CD1c-positive myeloid dendritic cell (primary cell): ENCODE results near the gene LRRFIP1.

Experiments used
- DNase-seq: peaks from one replicate; pipeline ENCODE4 v3.0.0-alpha.2; 2016; ENCODE audit errors: extremely low spot score

Gene LRRFIP1

DNA sequence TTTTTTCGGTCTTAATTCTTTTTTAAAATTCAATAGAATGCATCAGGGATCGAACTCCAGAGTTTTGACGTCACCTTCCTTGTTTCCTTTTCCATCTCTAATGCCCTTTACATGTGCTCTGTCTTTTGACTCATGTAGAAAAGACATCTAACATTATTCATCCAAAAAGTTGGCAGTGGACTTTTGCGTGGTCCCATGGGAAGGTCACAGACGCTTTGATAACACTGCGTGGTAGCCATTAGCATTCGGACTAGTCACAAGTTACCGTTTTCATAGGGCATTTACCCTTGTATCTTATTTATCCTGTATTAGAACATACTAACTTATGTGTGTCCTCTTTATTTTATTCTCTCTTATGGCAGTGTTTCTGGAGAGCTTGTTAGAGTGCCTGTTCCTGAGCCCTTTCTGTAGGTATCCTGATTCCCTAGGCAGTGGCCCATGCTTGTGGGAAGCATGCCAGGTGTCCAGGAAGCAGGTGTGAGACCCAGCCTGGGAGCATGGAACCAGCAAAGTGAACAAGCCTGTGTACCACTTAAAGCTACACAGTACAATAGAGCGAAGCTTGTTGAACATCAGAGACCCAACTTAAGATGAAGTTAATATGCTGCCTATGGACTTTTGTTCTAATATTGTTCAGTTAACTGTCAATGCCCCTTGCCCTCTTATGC, 97.6 kb downstream of the LRRFIP1 start:
- DNase-seq: no peak

DNA sequence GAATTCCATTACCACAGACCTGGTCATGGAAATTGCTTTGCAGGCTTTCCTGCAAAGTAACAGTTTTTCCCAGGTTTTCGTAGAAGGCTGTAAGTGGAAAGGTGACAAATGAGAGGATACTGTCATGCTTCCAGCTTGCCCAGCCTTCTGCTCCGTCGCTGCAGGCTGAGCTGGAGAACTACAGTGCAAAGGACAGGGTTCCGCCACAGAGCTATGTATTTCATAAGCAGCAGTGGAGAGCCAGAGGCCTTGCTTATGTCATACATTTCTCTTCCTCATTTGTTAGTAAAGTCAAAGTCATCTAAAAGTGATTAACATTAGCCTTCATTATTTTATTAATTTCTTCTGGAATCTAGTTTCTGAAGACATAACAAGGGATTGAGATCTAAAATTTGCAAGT, 98.3 kb downstream of the LRRFIP1 start:
- peak; percentile 87 for DNase-seq

DNA sequence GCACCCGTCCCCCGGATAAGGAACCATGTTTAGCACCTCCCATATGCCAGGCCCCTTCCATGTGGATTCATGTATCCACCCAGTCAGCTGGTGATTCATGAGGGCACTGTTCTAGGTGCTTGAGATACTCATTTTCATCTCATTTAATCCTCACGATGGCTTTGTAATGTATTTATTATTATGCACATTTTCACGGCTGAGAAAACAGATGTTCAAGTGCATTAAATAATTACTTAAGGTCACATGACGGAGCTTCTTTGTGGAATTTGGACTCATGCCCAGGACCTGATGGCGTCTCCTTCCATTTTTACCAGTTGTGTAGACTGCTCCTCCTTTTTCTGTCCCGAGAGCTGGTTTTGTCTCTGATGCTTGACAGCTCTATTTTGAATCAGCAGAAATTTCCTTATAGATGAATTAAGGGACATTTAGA, 99.0 kb downstream of the LRRFIP1 start:
- DNase-seq: peak; percentile 68

DNA sequence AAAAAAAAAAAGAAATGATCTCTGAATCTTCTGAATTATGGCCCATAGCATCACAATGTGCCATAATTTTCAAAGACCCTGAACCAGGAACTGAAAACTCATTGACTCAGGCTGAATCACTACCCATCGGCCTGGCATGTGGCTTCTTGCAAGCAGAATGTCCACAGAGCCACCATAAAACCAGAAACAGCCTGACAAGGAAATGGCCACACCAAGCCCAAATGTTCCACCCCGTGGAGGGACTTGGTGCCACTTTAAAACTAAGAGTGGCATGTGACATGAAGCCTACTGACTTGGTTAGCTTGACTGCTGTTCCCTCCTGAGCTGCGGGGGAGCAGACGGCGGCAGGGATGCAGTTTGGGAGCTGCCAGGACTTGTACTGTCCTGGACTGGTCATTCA, 100.0 kb downstream of the LRRFIP1 start:
- peak; percentile 92 for DNase-seq

DNA sequence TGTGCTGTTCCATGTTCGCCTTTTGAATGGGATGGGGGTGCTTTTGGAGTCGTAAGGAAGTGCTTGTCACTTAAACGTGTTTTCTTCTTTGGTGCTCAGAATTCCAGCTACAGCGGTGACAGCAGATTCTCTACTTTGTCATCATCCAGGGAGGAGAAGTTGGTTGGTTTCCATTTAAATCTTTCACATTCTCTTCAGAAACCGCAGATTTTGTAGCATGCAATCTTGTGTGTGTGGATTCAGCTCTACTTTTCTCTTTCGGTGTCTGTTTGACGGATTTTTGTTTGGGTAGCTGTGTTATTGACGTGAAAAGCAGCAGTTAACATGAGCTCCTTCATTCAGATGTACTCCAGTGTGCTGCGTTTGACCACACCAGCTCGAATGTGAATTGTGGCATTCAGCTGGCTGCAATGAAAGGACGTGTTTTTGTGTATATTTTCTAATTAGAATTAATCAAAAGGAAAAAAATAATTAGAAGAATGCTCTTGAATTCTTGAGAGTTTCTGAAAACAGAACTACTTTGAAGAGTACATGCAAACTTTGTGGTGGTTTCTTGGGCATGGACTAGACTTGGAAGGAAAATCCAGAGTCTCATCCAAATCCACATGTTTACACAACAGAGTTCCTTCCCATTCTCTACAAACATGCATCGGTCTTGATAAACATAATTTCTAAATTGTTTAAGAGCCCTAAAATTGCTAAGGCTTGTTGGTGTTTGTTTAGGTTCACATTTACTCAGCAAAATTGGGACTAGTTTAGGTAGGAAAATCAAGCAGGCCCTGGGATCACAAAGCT, 102.5 kb downstream of the LRRFIP1 start:
- DNase-seq: no peak

DNA sequence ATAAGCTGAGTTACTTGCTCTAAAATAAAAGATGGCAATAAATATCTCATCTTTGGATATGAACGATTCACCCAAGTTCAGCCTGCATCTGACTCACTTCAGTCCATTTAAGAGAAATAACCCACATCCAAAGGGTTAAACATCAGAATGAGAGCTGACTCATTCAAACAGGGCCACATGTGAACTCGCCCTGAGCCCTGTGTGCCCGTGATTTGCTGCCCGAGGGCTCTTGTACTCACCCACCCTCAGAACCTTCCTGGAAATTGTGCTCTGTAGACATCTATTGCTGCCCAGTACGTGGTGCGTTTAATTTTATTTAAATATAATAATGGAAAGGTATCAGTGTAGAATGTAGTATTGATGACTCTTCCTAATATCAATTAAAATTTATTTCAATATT, 104.3 kb downstream of the LRRFIP1 start:
- DNase-seq: peak; percentile 62

DNA sequence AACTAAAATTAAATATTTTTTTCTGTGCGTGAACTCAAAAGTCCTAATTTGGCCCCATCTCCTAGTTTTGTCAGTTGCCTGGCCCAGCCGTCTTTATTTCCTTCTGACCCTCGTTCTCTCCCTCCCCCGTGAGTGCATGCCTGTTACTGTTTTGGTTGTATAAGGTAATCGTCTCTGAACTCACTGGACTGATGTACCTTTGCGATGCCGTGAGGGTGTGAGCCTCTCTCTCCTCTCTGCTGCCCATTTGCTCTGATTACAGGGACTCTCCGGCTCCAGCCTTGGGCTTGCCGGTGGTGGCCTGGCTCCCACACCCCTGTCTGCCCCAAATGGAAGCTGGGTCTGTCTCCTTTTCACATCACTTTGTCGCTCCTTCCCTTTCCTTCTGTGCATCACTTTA, 104.7 kb downstream of the LRRFIP1 start:
- DNase-seq: no peak

DNA sequence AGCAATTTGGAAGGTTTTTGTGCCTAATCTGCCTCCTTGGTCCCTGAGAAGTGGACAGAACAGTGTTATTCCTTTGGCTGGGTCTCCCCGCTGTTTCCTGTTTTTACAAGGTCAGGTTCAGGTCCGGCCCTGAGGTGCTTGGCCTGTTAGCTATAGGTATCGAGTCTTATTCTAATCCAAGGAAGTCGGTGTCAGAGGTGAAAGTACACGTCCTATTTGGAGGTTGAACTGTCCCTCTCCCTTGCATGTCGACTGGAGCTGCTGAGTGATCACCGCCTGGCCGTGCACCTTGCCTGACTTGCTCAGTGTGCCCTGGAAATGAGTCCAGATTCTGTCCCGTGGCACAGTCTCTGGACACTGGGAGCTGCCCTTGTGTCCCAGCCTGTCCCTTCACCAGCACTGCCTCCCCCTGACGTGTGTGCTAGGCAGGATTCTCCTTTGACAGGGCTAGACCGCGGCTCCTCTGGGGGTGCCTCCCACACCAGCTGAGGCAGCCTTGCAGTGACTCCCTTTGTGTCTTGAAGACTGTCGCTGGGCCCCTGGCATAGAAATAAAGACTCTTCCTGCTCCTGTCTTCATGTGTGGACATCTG, 105.5 kb downstream of the LRRFIP1 start:
- no peak for DNase-seq

DNA sequence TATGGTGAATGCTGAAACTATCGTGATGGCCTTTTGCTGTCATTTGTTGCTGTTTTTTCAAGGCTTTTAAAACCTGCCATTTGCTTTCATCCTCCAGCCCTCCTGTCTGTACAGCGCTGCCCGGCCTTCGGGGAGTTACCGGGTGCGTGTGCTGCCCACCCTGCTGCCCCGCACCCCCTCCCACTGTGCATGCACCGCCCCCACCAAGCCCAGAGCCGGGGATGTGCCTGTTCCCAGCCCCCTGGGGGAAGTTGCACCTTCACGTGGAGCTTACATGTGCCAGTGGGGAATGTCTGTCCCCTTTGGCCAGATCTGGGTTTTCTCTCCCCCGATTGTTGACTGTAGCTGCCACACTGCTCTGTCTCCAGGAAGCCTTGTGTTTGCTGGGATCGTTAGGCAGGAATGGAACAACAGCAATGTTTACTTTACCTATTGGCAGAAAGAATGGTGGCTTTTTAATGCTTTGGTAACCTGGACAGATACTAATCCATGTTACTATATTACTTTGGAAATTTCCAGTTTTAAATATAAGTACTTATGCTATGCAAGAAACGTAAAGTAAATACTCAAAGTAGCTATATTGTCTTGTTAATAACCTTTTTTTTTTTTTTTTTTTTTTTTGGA, 106.4 kb downstream of the LRRFIP1 start:
- DNase-seq: no peak

DNA sequence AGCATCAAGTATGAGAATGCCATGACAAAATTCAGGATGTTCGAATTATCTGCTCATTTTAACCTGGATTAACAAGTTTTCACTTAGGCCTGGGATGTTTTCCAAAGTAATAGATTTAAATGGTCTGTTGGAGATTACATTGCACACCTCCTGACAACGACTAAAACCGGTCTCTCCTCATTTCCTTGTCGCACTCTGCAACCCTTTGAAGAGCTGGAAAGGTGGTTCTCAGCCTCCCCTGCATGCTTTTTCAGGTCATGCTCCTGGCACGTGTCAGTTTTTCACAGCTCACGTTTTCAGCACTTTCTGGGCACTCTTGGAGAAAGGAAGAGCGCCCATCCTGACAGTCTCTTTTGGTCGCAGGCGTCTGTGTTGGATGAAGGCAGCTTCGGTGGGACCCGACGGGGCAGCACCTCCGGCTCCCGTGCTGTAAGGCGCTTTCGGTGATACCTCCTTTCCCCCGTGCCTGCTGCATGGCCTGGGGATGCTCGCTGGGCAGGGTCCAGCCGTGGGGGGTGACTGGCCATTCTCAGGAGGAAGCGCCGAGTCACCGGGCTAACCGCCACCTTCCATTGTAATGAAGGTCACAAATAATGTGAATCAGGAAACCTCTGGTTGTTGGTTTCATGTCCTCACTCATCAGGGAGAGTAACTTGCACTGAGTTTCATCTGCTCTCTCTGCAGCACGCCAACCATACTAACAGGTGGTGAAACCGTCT, 107.7 kb downstream of the LRRFIP1 start:
- DNase-seq: no peak

DNA sequence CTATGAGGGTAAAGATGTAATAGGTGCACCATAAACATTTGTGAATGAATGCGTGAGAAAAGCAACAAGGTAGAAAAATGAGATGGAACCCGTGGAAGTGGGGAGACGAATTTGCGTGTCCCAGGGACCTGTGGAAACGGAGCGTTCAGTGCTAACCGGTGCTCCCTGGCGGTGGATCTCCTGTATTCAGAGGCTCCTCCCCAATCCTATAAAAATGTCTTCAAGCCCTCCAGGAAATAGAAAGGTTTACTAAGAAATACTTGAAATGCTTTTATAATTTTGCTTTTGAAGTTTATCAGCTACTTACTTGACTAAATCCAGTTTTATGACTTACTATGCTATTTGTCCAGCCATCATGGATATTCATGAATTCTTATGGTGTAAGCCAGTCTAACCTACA, 108.4 kb downstream of the LRRFIP1 start:
- no peak for DNase-seq

DNA sequence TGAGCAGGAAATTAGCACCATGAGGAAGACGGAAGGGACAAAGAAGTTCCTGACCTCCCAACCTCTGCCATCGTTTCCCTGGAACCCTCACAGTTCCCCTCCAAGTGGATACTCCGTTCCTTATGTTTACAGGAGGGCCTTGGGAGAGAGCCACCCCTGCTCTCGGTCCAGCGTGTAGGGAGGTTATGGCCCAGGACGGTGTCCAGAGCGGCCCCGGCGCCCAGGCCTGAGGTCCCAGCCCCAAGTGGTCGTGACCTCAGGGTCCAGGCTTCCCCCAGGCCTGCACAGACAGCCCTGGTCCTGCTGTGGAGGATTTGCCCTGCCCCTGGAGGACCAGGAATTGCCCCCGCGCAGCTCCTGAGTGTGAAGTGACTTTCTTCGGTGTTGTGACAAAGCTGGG, 109.4 kb downstream of the LRRFIP1 start:
- no peak for DNase-seq

DNA sequence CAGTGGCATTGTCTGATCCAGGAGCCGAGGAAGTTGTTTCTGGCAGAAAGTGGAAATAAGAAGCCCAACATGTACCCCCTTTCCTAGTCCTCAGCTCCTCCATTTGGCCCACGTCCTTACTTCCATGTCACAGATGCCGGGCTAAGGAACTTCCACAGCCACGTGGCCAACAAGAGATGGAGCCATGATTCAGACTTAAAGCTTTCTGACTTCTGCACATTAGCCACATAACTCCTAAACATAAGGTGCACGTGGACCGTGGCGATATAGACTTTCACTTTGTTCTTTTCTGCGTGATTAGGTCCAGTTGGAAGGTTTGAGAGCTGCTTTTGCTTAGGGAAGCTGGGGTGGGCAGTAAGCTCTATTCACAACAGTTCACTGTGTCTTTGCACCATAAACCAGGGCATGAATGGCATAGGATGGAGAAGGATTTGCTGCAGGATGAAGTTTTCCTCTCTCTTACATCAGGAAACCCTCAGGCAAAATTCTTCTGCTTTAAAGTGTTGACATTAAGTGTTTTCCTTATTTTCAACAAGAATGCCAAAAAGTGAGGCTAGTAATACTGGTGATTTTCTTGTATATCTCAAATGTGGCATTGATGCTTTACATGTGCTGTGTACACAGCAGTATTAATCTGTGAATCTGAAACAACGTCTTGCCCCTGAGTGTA, 109.9 kb downstream of the LRRFIP1 start:
- no peak for DNase-seq

DNA sequence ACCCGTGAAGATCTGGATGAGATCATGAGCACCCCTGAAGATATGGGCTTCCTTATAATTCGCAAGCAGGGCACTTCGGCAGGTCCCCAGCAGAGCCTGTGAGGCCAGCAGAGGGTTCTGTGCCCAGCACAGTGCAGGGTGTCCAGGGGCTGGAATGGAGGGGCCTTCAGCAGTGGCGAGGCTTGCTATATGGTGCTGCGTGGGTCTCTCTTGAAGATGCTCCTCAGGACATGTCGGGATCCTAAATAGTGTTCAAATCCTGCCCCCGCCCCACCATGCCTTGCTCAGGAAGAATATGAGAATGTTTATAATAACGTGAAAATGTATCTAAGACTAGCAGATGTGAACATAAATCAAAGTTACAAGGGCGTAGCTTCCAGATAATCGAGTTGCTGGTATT, 110.9 kb downstream of the LRRFIP1 start:
- DNase-seq: no peak

DNA sequence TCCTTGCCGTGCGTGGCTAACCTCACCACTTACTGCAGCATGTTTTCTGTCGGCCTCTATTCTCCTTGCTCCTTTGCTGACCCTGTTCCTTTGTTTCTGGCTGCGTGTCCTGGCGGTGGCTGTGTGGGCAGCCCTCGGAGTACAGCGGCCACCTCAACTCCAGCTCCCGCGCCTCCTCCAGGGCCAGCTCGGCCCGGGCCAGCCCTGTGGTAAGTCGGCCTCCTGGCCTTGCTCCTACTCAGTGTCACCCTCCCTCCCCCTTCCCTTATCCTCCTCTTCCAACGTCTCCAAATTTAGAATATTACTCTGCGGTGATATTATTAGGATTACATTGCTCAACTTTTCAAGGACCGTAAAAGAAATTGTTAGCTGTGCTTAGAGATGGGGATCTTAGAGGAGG, 111.7 kb downstream of the LRRFIP1 start:
- no peak for DNase-seq

DNA sequence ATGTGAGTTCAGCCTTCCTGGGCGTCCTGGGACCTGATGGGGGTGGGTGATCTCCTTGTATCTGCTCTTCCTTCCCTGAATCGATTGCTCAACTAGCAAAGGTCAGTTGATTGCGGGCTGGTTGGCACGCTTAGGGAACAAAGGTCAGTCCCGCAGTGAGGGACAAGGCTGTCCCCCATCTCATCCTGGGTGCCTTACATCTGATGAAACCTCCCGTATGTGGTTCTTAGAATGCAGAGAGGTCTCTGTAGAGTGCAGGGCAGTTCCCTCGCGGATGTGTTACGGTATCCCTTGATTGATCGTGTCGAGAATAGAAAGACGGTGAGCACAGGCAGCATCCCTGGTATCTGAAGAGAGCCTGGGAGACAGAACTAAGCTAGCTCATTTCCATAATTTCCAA, 114.8 kb downstream of the LRRFIP1 start:
- peak; percentile 51 for DNase-seq

DNA sequence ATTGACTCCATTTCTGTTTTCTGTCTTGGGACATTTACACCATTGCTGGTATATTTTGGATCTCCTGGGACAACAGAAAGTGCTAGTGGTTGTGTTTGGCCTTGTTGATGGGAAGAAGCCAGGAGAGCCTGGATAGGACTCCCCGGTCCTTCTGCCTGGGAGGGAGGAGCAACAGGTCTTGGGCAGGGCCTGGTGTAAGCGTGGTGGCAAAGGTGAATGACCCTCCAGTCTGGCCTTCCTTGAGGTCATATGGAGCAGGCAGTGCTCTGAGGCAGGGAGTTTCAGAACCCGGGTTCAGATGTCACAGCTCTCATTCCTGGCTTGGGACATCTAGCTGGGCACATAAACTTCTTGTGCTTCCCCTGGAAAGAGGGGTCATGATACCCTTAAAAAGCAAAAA, 115.2 kb downstream of the LRRFIP1 start:
- no peak for DNase-seq

DNA sequence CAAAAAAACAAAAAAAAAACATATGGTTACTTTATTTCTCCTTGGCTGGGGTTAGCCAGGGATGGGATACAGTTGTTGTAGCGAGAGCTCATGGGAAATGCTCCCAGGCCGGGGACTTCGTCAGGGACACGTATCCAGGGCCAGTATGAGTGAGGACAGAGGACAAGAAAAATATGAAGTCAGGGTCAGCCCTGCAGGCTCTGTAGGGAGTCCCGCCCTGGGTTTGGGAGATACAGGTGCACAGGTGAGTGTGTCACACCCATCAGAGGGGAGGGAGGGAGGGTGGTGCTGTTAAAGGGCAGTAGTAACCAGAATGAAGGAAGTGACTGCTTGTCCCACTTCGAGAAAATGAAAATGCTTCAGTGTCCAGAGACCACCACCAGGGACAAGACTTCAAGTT, 115.6 kb downstream of the LRRFIP1 start:
- no peak for DNase-seq

DNA sequence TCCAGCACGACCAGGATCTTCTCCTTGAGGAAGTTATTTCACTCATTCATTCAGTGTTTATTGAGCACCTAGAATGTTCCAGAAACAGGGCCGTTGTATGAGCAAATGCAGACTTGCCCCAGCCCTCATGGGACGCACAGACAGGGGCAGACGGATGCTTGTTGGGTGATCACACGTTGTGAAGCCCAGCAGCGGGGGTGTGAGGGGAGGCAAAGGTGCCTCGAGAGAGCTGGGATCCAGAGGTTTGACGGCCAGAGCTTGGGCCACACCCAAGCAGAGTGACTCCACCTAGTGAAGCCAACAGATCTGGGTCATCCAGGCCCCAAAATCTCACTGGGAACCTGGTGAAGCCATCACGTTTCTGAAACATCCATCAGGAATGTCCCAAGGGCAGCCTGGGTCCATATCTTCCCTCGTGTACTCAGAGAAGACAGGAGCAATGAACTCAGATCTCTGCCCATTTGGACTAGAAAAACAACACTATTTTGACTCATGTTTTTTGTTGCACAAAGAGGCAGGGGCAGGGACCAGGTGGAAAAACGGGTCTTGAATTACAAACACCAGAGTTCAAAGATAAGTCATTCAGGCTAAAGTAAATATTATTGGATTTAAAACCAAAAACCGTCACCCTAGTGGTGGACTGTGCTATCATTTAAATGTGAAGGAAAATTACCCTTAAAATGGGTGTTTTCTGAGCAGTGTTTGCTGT, 116.3 kb downstream of the LRRFIP1 start:
- no peak for DNase-seq

DNA sequence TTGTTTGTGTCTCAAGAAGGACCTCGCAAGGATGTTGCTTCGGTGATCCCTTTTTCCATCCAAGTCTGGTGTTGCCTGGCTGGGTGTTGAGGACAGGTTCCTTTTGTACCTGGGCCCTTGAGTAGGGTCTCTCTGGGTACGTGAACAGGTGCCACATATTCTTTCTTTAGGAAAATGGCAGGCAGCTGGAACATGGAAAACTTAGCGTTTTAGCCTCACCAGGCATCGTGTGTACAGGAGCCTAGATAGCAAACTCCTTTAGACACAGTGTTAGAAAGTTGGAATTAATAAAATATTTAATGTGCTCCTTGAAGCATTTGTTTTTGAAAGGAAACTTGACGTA, 116.9 kb downstream of the LRRFIP1 start:
- DNase-seq: no peak
